Activated CD4-positive, alpha-beta T cell treated with anti-CD3 and anti-CD28 coated beads, Interleukin-2, amount 50 U/mL, for 4 hours (primary cell): ENCODE results near the gene MYO15A.

Experiments used
- DNase-seq, 2 experiments: peaks; one replicate each; pipeline ENCODE4 v3.0.0-alpha.2; 2020

MYO15A gene

GRCh38 chr17:18132711-18133110, 24.2 kb downstream of the MYO15A start:
- no peak for DNase-seq

- DNase-seq = no peak
Measured at GRCh38 chr17:18136357-18136756, 27.8 kb downstream of the MYO15A start.

- DNase-seq = no peak
Measured at GRCh38 chr17:18138065-18138749, 29.7 kb downstream of the MYO15A start.

GRCh38 chr17:18139092-18139491, 30.5 kb downstream of the MYO15A start:
- no peak for DNase-seq

- DNase-seq = no peak
Measured at GRCh38 chr17:18139498-18139897, 30.9 kb downstream of the MYO15A start.

- no peak for DNase-seq
Measured at GRCh38 chr17:18139949-18140348, 31.4 kb downstream of the MYO15A start.

GRCh38 chr17:18140648-18141047, 32.1 kb downstream of the MYO15A start:
- no peak for DNase-seq

GRCh38 chr17:18141210-18141803, 32.8 kb downstream of the MYO15A start:
- DNase-seq = no peak

- no peak for DNase-seq
Measured at GRCh38 chr17:18142417-18142816, 33.9 kb downstream of the MYO15A start.

- no peak for DNase-seq
Measured at GRCh38 chr17:18143044-18143936, 34.7 kb downstream of the MYO15A start.

GRCh38 chr17:18144261-18144660, 35.7 kb downstream of the MYO15A start:
- no peak for DNase-seq

- no peak for DNase-seq
Measured at GRCh38 chr17:18144855-18145254, 36.3 kb downstream of the MYO15A start.

GRCh38 chr17:18145811-18146210, 37.3 kb downstream of the MYO15A start:
- no peak for DNase-seq

GRCh38 chr17:18146259-18146658, 37.7 kb downstream of the MYO15A start:
- no peak for DNase-seq

- DNase-seq = no peak
Measured at GRCh38 chr17:18146980-18147379, 38.4 kb downstream of the MYO15A start.

GRCh38 chr17:18148586-18148985, 40.0 kb downstream of the MYO15A start:
- no peak for DNase-seq

GRCh38 chr17:18151290-18151689, 42.7 kb downstream of the MYO15A start:
- no peak for DNase-seq

GRCh38 chr17:18155179-18155578, 46.6 kb downstream of the MYO15A start:
- DNase-seq = no peak

- DNase-seq = no peak
Measured at GRCh38 chr17:18156171-18156975, 47.8 kb downstream of the MYO15A start.

GRCh38 chr17:18156976-18157280, 48.4 kb downstream of the MYO15A start:
- no peak for DNase-seq

- DNase-seq = no peak
Measured at GRCh38 chr17:18157354-18157985, 48.9 kb downstream of the MYO15A start.

GRCh38 chr17:18158022-18158600, 49.6 kb downstream of the MYO15A start:
- DNase-seq = peak; percentile 95 to 96
